ENCODE data around the gene MAP3K9.

The MAP3K9 gene

GRCh38 chr14:70802379-70802778, 6.9 kb downstream of the MAP3K9 start:
- Histone ChIP-seq H3K4me3 (ENCODE audit: extremely low read depth, insufficient read depth, low read length, poor library complexity, severe bottlenecking) (no peak overlapping the region), H3K36me3 (ENCODE audit: control insufficient read depth, insufficient read depth, low read length) (peaks cover 10% of the 10 kb centered on the region), H3K27ac (ENCODE audit: low read depth, low read length, severe bottlenecking) (no peak overlapping the region), H3K9me3 (ENCODE audit: control insufficient read depth, low read length) (no peaks in the 10 kb centered on the region), H3K4me1 (ENCODE audit: control insufficient read depth, insufficient read depth, low read length, poor library complexity, severe bottlenecking) (no peaks in the 10 kb centered on the region)
- WGBS, 2 experiments (ENCODE audit: insufficient coverage in 2 of 2), result no CpG with 5 or more reads among the region's 1 CpG

DNA sequence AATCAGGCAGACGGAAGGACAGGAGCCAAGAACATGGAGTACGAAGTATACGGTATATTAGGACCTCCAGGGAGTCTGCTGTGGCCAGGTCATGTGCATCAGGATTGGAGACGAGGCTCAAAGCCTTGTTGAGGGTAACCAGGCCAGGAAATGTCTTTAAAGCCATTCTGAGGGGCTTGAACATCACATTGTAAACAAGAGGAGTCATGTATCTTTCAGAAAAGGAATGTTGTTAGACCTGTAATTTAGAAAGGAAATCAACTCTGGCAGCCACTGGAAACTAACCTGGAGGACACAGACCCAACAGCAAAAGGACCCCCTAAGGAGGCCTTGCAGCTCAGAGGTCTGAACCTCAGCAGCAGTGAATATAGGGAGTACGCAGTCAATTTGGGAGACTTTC, 7.5 kb downstream of the MAP3K9 start:
- Histone ChIP-seq H3K9me3 (ENCODE audit: control insufficient read depth, low read length) (no peaks in the 10 kb centered on the region), H3K4me3 (ENCODE audit: extremely low read depth, insufficient read depth, low read length, poor library complexity, severe bottlenecking) (no peak overlapping the region), H3K27ac (ENCODE audit: low read depth, low read length, severe bottlenecking) (no peak overlapping the region), H3K4me1 (ENCODE audit: control insufficient read depth, insufficient read depth, low read length, poor library complexity, severe bottlenecking) (no peaks in the 10 kb centered on the region), H3K36me3 (ENCODE audit: control insufficient read depth, insufficient read depth, low read length) (peaks cover 10% of the 10 kb centered on the region)
- 92 to 93% methylated on average over 5 of the region's 5 CpGs for WGBS, 2 experiments (ENCODE audit: insufficient coverage in 2 of 2)

- Histone ChIP-seq H3K4me3 (ENCODE audit: extremely low read depth, insufficient read depth, low read length, poor library complexity, severe bottlenecking) (no peak overlapping the region), H3K4me1 (ENCODE audit: control insufficient read depth, insufficient read depth, low read length, poor library complexity, severe bottlenecking) (no peaks in the 10 kb centered on the region), H3K27ac (ENCODE audit: low read depth, low read length, severe bottlenecking) (no peak overlapping the region), H3K36me3 (ENCODE audit: control insufficient read depth, insufficient read depth, low read length) (peaks cover 10% of the 10 kb centered on the region), H3K9me3 (ENCODE audit: control insufficient read depth, low read length) (no peaks in the 10 kb centered on the region)
- WGBS, 2 experiments (ENCODE audit: insufficient coverage in 2 of 2), result 89 to 94% methylated on average over 3 to 7 of the region's 8 CpGs
Observed at GRCh38 chr14:70796551-70796950, 12.8 kb downstream of the MAP3K9 start.

DNA sequence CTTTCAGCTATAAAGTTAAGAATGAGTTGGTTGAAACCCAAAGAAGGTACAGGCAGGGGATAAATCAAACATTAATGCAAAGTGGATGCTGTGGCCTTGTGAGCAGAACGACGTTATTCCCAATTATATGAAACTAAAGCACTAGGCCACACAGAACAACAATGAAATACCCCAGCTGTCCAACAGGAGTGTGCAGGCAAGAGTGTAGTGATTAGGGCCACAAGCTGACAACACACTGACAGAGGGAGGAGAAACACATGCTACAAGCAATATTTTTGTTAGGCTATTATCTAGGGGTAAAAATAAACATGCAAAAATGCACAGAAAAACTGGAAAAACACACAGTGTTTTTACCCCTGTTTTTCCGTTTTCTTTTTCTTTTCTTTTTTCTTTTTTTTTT, 15.0 kb downstream of the MAP3K9 start:
- H3K4me3 ChIP-seq (ENCODE audit: extremely low read depth, insufficient read depth, low read length, poor library complexity, severe bottlenecking), result no peak overlapping the region
- no peak overlapping the region for H3K27ac ChIP-seq (ENCODE audit: low read depth, low read length, severe bottlenecking)
- no peaks in the 10 kb centered on the region for H3K4me1 ChIP-seq (ENCODE audit: control insufficient read depth, insufficient read depth, low read length, poor library complexity, severe bottlenecking)
- 79 to 100% methylated on average over 1 of the region's 3 CpGs for WGBS, 2 experiments (ENCODE audit: insufficient coverage in 2 of 2)
- peaks cover 2% of the 10 kb centered on the region for H3K36me3 ChIP-seq (ENCODE audit: control insufficient read depth, insufficient read depth, low read length)
- no peaks in the 10 kb centered on the region for H3K9me3 ChIP-seq (ENCODE audit: control insufficient read depth, low read length)

DNA sequence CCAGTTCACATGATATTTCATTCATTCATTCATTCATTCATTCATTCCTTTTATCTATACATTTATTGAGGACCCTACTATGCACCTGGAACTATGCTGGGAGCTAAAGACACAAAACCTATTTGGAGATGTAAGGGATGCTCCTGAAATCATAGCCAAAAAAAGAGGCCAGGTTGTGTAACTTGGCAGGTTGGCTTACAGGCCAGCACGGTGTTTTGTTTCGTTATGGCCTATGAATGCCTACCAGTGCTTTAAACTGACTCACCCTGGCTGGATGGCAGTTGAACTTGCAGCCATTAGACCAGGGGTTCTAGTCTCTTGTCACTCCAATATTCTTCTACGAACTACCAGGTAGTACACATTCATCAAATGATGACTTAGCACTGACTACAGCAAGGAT, 15.7 kb downstream of the MAP3K9 start:
- WGBS, 2 experiments (ENCODE audit: insufficient coverage in 2 of 2), result 91 to 100% methylated on average over 3 of the region's 3 CpGs
- no peaks in the 10 kb centered on the region for H3K9me3 ChIP-seq (ENCODE audit: control insufficient read depth, low read length)
- no peak overlapping the region for H3K27ac ChIP-seq (ENCODE audit: low read depth, low read length, severe bottlenecking)
- H3K36me3 ChIP-seq (ENCODE audit: control insufficient read depth, insufficient read depth, low read length), result peaks cover 2% of the 10 kb centered on the region
- no peak overlapping the region for H3K4me3 ChIP-seq (ENCODE audit: extremely low read depth, insufficient read depth, low read length, poor library complexity, severe bottlenecking)
- H3K4me1 ChIP-seq (ENCODE audit: control insufficient read depth, insufficient read depth, low read length, poor library complexity, severe bottlenecking), result no peaks in the 10 kb centered on the region

- Histone ChIP-seq H3K36me3 (ENCODE audit: control insufficient read depth, insufficient read depth, low read length) (peaks cover 2% of the 10 kb centered on the region), H3K4me1 (ENCODE audit: control insufficient read depth, insufficient read depth, low read length, poor library complexity, severe bottlenecking) (no peaks in the 10 kb centered on the region), H3K4me3 (ENCODE audit: extremely low read depth, insufficient read depth, low read length, poor library complexity, severe bottlenecking) (no peak overlapping the region), H3K27ac (ENCODE audit: low read depth, low read length, severe bottlenecking) (no peak overlapping the region), H3K9me3 (ENCODE audit: control insufficient read depth, low read length) (no peaks in the 10 kb centered on the region)
- WGBS, 2 experiments (ENCODE audit: insufficient coverage in 2 of 2), result 72 to 75% methylated on average over 3 to 6 of the region's 9 CpGs
Observed at GRCh38 chr14:70792939-70793338, 16.4 kb downstream of the MAP3K9 start.

DNA sequence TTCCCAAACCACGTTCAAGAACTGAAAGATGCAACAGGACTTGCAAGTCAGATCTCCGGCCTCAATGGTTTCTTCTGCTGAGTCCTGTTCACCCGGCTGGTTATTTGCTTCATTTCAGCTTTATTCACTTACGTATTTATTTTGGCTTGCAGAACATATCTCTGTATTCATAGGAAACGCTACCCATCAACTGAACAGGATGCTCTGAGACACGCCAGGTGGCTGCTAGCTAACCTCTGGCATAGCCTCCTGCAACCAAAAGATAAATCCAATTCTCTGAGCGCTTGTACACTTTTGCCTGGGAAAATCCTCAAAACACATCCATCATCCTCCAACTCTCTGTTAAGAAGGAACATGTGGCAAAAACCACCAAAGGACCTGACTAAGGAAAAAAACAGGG, 17.3 kb downstream of the MAP3K9 start:
- 94 to 96% methylated on average over 6 to 7 of the region's 7 CpGs for WGBS, 2 experiments (ENCODE audit: insufficient coverage in 2 of 2)
- no peaks in the 10 kb centered on the region for H3K4me1 ChIP-seq (ENCODE audit: control insufficient read depth, insufficient read depth, low read length, poor library complexity, severe bottlenecking)

DNA sequence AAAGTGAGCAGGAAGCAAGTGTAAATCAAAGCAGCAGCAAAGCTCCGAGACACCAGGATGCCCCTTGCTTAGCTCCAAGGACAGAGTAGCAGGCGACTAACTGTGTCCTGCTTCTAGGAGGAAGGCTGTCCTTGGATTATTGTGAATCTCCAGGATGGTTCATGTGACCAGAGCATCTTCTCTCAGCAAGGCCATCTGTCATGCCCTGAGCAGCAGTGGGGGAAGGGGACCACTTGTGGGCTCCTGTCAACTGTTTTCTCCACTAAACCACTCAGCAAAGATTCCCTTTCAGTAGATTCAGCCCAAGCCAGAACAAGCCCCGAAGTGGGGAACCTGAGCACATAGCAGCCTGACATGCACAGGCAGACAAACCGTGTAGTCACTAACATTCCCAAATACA, 19.4 kb downstream of the MAP3K9 start:
- H3K9me3 ChIP-seq (ENCODE audit: control insufficient read depth, low read length), result no peaks in the 10 kb centered on the region
- 88 to 93% methylated on average over 3 to 4 of the region's 4 CpGs for WGBS, 2 experiments (ENCODE audit: insufficient coverage in 2 of 2)
- no peaks in the 10 kb centered on the region for H3K36me3 ChIP-seq (ENCODE audit: control insufficient read depth, insufficient read depth, low read length)
- H3K4me3 ChIP-seq (ENCODE audit: extremely low read depth, insufficient read depth, low read length, poor library complexity, severe bottlenecking), result no peak overlapping the region
- H3K27ac ChIP-seq (ENCODE audit: low read depth, low read length, severe bottlenecking), result no peak overlapping the region
- no peaks in the 10 kb centered on the region for H3K4me1 ChIP-seq (ENCODE audit: control insufficient read depth, insufficient read depth, low read length, poor library complexity, severe bottlenecking)

More for the DNA sequence above, 17.3 kb downstream of the MAP3K9 start:
- H3K27ac ChIP-seq (ENCODE audit: low read depth, low read length, severe bottlenecking), result no peak overlapping the region
- H3K4me3 ChIP-seq (ENCODE audit: extremely low read depth, insufficient read depth, low read length, poor library complexity, severe bottlenecking), result no peak overlapping the region
- H3K9me3 ChIP-seq (ENCODE audit: control insufficient read depth, low read length), result no peaks in the 10 kb centered on the region
- H3K36me3 ChIP-seq (ENCODE audit: control insufficient read depth, insufficient read depth, low read length), result no peaks in the 10 kb centered on the region

DNA sequence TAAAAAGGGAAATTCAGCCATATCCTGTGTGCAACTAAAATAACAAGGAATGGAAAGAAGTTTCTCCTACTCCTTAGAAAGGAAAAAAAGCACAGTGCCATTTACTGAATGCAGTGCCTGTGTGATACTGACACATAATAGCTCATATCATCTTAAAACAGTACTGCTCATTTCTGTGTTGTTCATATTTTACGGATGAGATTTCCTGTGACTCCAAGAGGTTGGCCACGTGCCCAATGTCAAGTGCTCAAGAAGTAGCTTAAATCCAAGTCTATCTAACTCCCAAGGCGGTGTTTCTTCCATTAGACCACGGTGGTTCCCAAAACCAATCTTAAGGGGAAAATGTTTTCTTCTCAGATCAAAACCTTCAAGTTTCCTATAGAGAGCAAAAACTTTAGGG, 20.0 kb downstream of the MAP3K9 start:
- no peak overlapping the region for H3K27ac ChIP-seq (ENCODE audit: low read depth, low read length, severe bottlenecking)
- H3K4me3 ChIP-seq (ENCODE audit: extremely low read depth, insufficient read depth, low read length, poor library complexity, severe bottlenecking), result no peak overlapping the region
- 87 to 89% methylated on average over 3 of the region's 4 CpGs for WGBS, 2 experiments (ENCODE audit: insufficient coverage in 2 of 2)
- no peaks in the 10 kb centered on the region for H3K4me1 ChIP-seq (ENCODE audit: control insufficient read depth, insufficient read depth, low read length, poor library complexity, severe bottlenecking)
- no peaks in the 10 kb centered on the region for H3K36me3 ChIP-seq (ENCODE audit: control insufficient read depth, insufficient read depth, low read length)
- no peaks in the 10 kb centered on the region for H3K9me3 ChIP-seq (ENCODE audit: control insufficient read depth, low read length)

DNA sequence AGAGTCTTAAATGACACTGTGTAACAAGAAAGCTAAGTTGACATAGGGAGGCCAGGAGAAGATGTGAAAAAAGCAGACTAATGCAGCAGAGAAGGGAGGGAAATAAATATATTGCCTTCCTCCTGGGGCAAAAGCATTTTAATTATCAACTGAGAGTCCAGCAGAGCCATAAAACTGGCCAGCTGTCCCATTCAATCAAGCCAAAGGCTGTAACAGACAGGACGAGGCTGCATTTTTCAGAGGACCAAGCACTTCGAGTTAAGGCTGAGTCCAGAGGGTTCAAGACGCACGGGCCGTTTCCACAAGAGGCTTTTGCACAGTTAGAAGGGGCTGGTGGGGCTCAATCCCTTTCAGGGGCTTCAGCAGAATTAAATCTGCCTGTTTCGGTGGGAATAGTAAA, 20.4 kb downstream of the MAP3K9 start:
- no peaks in the 10 kb centered on the region for H3K9me3 ChIP-seq (ENCODE audit: control insufficient read depth, low read length)
- no peak overlapping the region for H3K4me3 ChIP-seq (ENCODE audit: extremely low read depth, insufficient read depth, low read length, poor library complexity, severe bottlenecking)
- no peak overlapping the region for H3K27ac ChIP-seq (ENCODE audit: low read depth, low read length, severe bottlenecking)
- WGBS, 2 experiments (ENCODE audit: insufficient coverage in 2 of 2), result 94 to 98% methylated on average over 5 to 6 of the region's 6 CpGs
- no peaks in the 10 kb centered on the region for H3K4me1 ChIP-seq (ENCODE audit: control insufficient read depth, insufficient read depth, low read length, poor library complexity, severe bottlenecking)
- H3K36me3 ChIP-seq (ENCODE audit: control insufficient read depth, insufficient read depth, low read length), result no peaks in the 10 kb centered on the region

GRCh38 chr14:70785556-70785955, 23.8 kb downstream of the MAP3K9 start:
- 91 to 94% methylated on average over 7 to 8 of the region's 9 CpGs for WGBS, 2 experiments (ENCODE audit: insufficient coverage in 2 of 2)
- Histone ChIP-seq H3K4me1 (ENCODE audit: control insufficient read depth, insufficient read depth, low read length, poor library complexity, severe bottlenecking) (no peaks in the 10 kb centered on the region), H3K27ac (ENCODE audit: low read depth, low read length, severe bottlenecking) (no peak overlapping the region), H3K9me3 (ENCODE audit: control insufficient read depth, low read length) (no peaks in the 10 kb centered on the region), H3K36me3 (ENCODE audit: control insufficient read depth, insufficient read depth, low read length) (peaks cover 5% of the 10 kb centered on the region), H3K4me3 (ENCODE audit: extremely low read depth, insufficient read depth, low read length, poor library complexity, severe bottlenecking) (no peak overlapping the region)

All from mesodermal cell (in vitro differentiated cells).